ENCODE results near the gene RDH12.
"Not testable (repeated sequence)": the region's sequence is repeated elsewhere in the genome, so short reads cannot be mapped to it uniquely, and the experiment has no call there.

RDH12 gene

GRCh38 chr14:67705211-67705610 lies 3.5 kb downstream of the RDH12 start:
- no peak for DNase-seq (ENCODE audit: low read depth)

- DNase-seq (ENCODE audit: low read depth): not testable (repeated sequence)
These were observed 7.7 kb downstream of the RDH12 start for GRCh38 chr14:67709346-67709745.

- DNase-seq (ENCODE audit: low read depth): not testable (repeated sequence)
These were observed 8.1 kb downstream of the RDH12 start for GRCh38 chr14:67709796-67710195.

- no peak for DNase-seq (ENCODE audit: low read depth)
These were observed 8.5 kb downstream of the RDH12 start for GRCh38 chr14:67710209-67710608.

- DNase-seq (ENCODE audit: low read depth): no peak
These were observed 15.4 kb downstream of the RDH12 start for GRCh38 chr14:67717048-67717447.

GRCh38 chr14:67718265-67718664 lies 16.6 kb downstream of the RDH12 start:
- DNase-seq (ENCODE audit: low read depth): no peak

- DNase-seq (ENCODE audit: low read depth): not testable (repeated sequence)
These were observed 17.7 kb downstream of the RDH12 start for GRCh38 chr14:67719385-67719784.

- no peak for DNase-seq (ENCODE audit: low read depth)
These were observed 18.2 kb downstream of the RDH12 start for GRCh38 chr14:67719866-67720265.

GRCh38 chr14:67721875-67722274 lies 20.2 kb downstream of the RDH12 start:
- no peak for DNase-seq (ENCODE audit: low read depth)

GRCh38 chr14:67722293-67722692 lies 20.6 kb downstream of the RDH12 start:
- DNase-seq (ENCODE audit: low read depth): peak; percentile 33

- no peak for DNase-seq (ENCODE audit: low read depth)
These were observed 23.5 kb downstream of the RDH12 start for GRCh38 chr14:67725171-67725570.

- no peak for DNase-seq (ENCODE audit: low read depth)
These were observed 25.7 kb downstream of the RDH12 start for GRCh38 chr14:67727361-67727760.

GRCh38 chr14:67728258-67728657 lies 26.6 kb downstream of the RDH12 start:
- no peak for DNase-seq (ENCODE audit: low read depth)

- no peak for DNase-seq (ENCODE audit: low read depth)
These were observed 27.6 kb downstream of the RDH12 start for GRCh38 chr14:67729072-67729885.

GRCh38 chr14:67733616-67734015 lies 31.9 kb downstream of the RDH12 start:
- DNase-seq (ENCODE audit: low read depth): no peak

- DNase-seq (ENCODE audit: low read depth): no peak
These were observed 33.0 kb downstream of the RDH12 start for GRCh38 chr14:67734675-67735074.

- DNase-seq (ENCODE audit: low read depth): no peak
These were observed 33.9 kb downstream of the RDH12 start for GRCh38 chr14:67735336-67736147.

- no peak for DNase-seq (ENCODE audit: low read depth)
These were observed 35.1 kb downstream of the RDH12 start for GRCh38 chr14:67736771-67737170.

- DNase-seq (ENCODE audit: low read depth): peak; percentile 95
These were observed 37.2 kb downstream of the RDH12 start for GRCh38 chr14:67738740-67739504.

- no peak for DNase-seq (ENCODE audit: low read depth)
These were observed 42.4 kb downstream of the RDH12 start for GRCh38 chr14:67744046-67744445.

GRCh38 chr14:67746927-67747326 lies 45.2 kb downstream of the RDH12 start:
- DNase-seq (ENCODE audit: low read depth): no peak

- DNase-seq (ENCODE audit: low read depth): no peak
These were observed 46.6 kb downstream of the RDH12 start for GRCh38 chr14:67748312-67748711.
